Stimulated activated naive CD8-positive, alpha-beta T cell treated with anti-CD3 and anti-CD28 coated beads, Interleukin-15, Interleukin-2, amounts not matched to agents 100 ng/mL and 50 ng/mL, for 24 hours (primary cell): Measurements from ENCODE around the gene CACNA1I.

Source experiments
- H3K27ac Mint-ChIP-seq: one replicate; pipeline ENCODE4 v1.8.0; 2021; ENCODE audit warnings: mild to moderate bottlenecking, mixed read lengths
- H3K27me3 Mint-ChIP-seq: one replicate; pipeline ENCODE4 v1.8.0; 2021; ENCODE audit warnings: mixed read lengths
- H3K36me3 Mint-ChIP-seq: one replicate; pipeline ENCODE4 v1.8.0; 2021; ENCODE audit warnings: low read depth, mixed read lengths
- H3K4me1 Mint-ChIP-seq: one replicate; pipeline ENCODE4 v1.8.0; 2021; ENCODE audit warnings: low read depth, mixed read lengths
- H3K4me3 Mint-ChIP-seq: one replicate; pipeline ENCODE4 v1.8.0; 2021; ENCODE audit warnings: mild to moderate bottlenecking, mixed read lengths
- H3K9me3 Mint-ChIP-seq: one replicate; pipeline ENCODE4 v1.8.0; 2021; ENCODE audit warnings: mixed read lengths

The CACNA1I gene

GRCh38 chr22:39662686-39663052, 92.1 kb downstream of the CACNA1I start:
- Mint-ChIP-seq H3K9me3 (no peaks in the 10 kb centered on the region), H3K4me1 (peaks cover 27% of the 10 kb centered on the region), H3K27me3 (peaks cover 12% of the 10 kb centered on the region), H3K36me3 (no peaks in the 10 kb centered on the region), H3K27ac (no peak overlapping the region), H3K4me3 (peak overlapping the region; percentile 48)

GRCh38 chr22:39663751-39664150, 93.2 kb downstream of the CACNA1I start:
- no peaks in the 10 kb centered on the region for H3K9me3 Mint-ChIP-seq
- H3K4me3 Mint-ChIP-seq = no peak overlapping the region
- H3K36me3 Mint-ChIP-seq = no peaks in the 10 kb centered on the region
- peaks cover 12% of the 10 kb centered on the region for H3K27me3 Mint-ChIP-seq
- peaks cover 17% of the 10 kb centered on the region for H3K4me1 Mint-ChIP-seq
- H3K27ac Mint-ChIP-seq = no peak overlapping the region

- Mint-ChIP-seq H3K27me3 (peaks cover 12% of the 10 kb centered on the region), H3K4me1 (peaks cover 13% of the 10 kb centered on the region), H3K27ac (no peak overlapping the region), H3K4me3 (no peak overlapping the region), H3K9me3 (no peaks in the 10 kb centered on the region), H3K36me3 (no peaks in the 10 kb centered on the region)
These were observed 94.1 kb downstream of the CACNA1I start for GRCh38 chr22:39664485-39665200.

GRCh38 chr22:39665229-39665628, 94.7 kb downstream of the CACNA1I start:
- Mint-ChIP-seq H3K27me3 (peaks cover 12% of the 10 kb centered on the region), H3K36me3 (no peaks in the 10 kb centered on the region), H3K27ac (no peak overlapping the region), H3K9me3 (no peaks in the 10 kb centered on the region), H3K4me1 (peaks cover 13% of the 10 kb centered on the region), H3K4me3 (no peak overlapping the region)

- H3K4me3 Mint-ChIP-seq = no peak overlapping the region
- peaks cover 13% of the 10 kb centered on the region for H3K4me1 Mint-ChIP-seq
- H3K27ac Mint-ChIP-seq = no peak overlapping the region
- peaks cover 5% of the 10 kb centered on the region for H3K36me3 Mint-ChIP-seq
- H3K27me3 Mint-ChIP-seq = peaks cover 12% of the 10 kb centered on the region
- H3K9me3 Mint-ChIP-seq = no peaks in the 10 kb centered on the region
These were observed 95.3 kb downstream of the CACNA1I start for GRCh38 chr22:39665661-39666431.

- Mint-ChIP-seq H3K4me1 (peaks cover 13% of the 10 kb centered on the region), H3K36me3 (peaks cover 10% of the 10 kb centered on the region), H3K4me3 (no peak overlapping the region), H3K9me3 (peaks cover 3% of the 10 kb centered on the region), H3K27me3 (peaks cover 9% of the 10 kb centered on the region), H3K27ac (no peak overlapping the region)
These were observed 95.9 kb downstream of the CACNA1I start for GRCh38 chr22:39666495-39666894.

- Mint-ChIP-seq H3K9me3 (peaks cover 8% of the 10 kb centered on the region), H3K27ac (no peak overlapping the region), H3K4me1 (peaks cover 13% of the 10 kb centered on the region), H3K4me3 (no peak overlapping the region), H3K36me3 (peaks cover 14% of the 10 kb centered on the region), H3K27me3 (peaks cover 9% of the 10 kb centered on the region)
These were observed 96.4 kb downstream of the CACNA1I start for GRCh38 chr22:39666926-39667325.

GRCh38 chr22:39669432-39669831, 98.9 kb downstream of the CACNA1I start:
- no peak overlapping the region for H3K27ac Mint-ChIP-seq
- peaks cover 26% of the 10 kb centered on the region for H3K36me3 Mint-ChIP-seq
- H3K27me3 Mint-ChIP-seq = no peaks in the 10 kb centered on the region

GRCh38 chr22:39671936-39672335, 101.4 kb downstream of the CACNA1I start:
- no peak overlapping the region for H3K4me3 Mint-ChIP-seq

More at GRCh38 chr22:39669432-39669831, 98.9 kb downstream of the CACNA1I start:
- Mint-ChIP-seq H3K4me1 (no peaks in the 10 kb centered on the region), H3K9me3 (peaks cover 8% of the 10 kb centered on the region), H3K4me3 (no peak overlapping the region)

GRCh38 chr22:39674536-39674935, 104.0 kb downstream of the CACNA1I start:
- no peak overlapping the region for H3K27ac Mint-ChIP-seq
- no peaks in the 10 kb centered on the region for H3K4me1 Mint-ChIP-seq
- H3K36me3 Mint-ChIP-seq = peaks cover 26% of the 10 kb centered on the region

More at GRCh38 chr22:39671936-39672335, 101.4 kb downstream of the CACNA1I start:
- Mint-ChIP-seq H3K9me3 (peaks cover 8% of the 10 kb centered on the region), H3K4me1 (no peaks in the 10 kb centered on the region), H3K27ac (no peak overlapping the region), H3K36me3 (peaks cover 26% of the 10 kb centered on the region), H3K27me3 (no peaks in the 10 kb centered on the region)

GRCh38 chr22:39675947-39676346, 105.4 kb downstream of the CACNA1I start:
- H3K27me3 Mint-ChIP-seq = no peaks in the 10 kb centered on the region
- H3K4me3 Mint-ChIP-seq = no peak overlapping the region

More at GRCh38 chr22:39674536-39674935, 104.0 kb downstream of the CACNA1I start:
- Mint-ChIP-seq H3K9me3 (peaks cover 8% of the 10 kb centered on the region), H3K27me3 (no peaks in the 10 kb centered on the region), H3K4me3 (no peak overlapping the region)

GRCh38 chr22:39677967-39678366, 107.4 kb downstream of the CACNA1I start:
- H3K27me3 Mint-ChIP-seq = no peaks in the 10 kb centered on the region
- no peaks in the 10 kb centered on the region for H3K9me3 Mint-ChIP-seq
- H3K36me3 Mint-ChIP-seq = peaks cover 4% of the 10 kb centered on the region
- no peak overlapping the region for H3K27ac Mint-ChIP-seq
- H3K4me3 Mint-ChIP-seq = no peak overlapping the region
- H3K4me1 Mint-ChIP-seq = no peaks in the 10 kb centered on the region

More at GRCh38 chr22:39675947-39676346, 105.4 kb downstream of the CACNA1I start:
- H3K9me3 Mint-ChIP-seq = peaks cover 8% of the 10 kb centered on the region
- H3K27ac Mint-ChIP-seq = no peak overlapping the region
- peaks cover 21% of the 10 kb centered on the region for H3K36me3 Mint-ChIP-seq
- no peaks in the 10 kb centered on the region for H3K4me1 Mint-ChIP-seq

GRCh38 chr22:39678862-39679490, 108.4 kb downstream of the CACNA1I start:
- H3K27me3 Mint-ChIP-seq = peaks cover 2% of the 10 kb centered on the region
- H3K4me1 Mint-ChIP-seq = no peaks in the 10 kb centered on the region
- no peak overlapping the region for H3K4me3 Mint-ChIP-seq
- no peak overlapping the region for H3K27ac Mint-ChIP-seq
- H3K9me3 Mint-ChIP-seq = no peaks in the 10 kb centered on the region
- no peaks in the 10 kb centered on the region for H3K36me3 Mint-ChIP-seq

- Mint-ChIP-seq H3K4me1 (no peaks in the 10 kb centered on the region), H3K27ac (no peak overlapping the region), H3K9me3 (no peaks in the 10 kb centered on the region), H3K36me3 (no peaks in the 10 kb centered on the region), H3K27me3 (peaks cover 4% of the 10 kb centered on the region), H3K4me3 (no peak overlapping the region)
These were observed 109.1 kb downstream of the CACNA1I start for GRCh38 chr22:39679652-39680051.

GRCh38 chr22:39680486-39680885, 109.9 kb downstream of the CACNA1I start:
- Mint-ChIP-seq H3K36me3 (no peaks in the 10 kb centered on the region), H3K4me3 (no peak overlapping the region), H3K9me3 (no peaks in the 10 kb centered on the region), H3K4me1 (no peaks in the 10 kb centered on the region), H3K27me3 (peaks cover 7% of the 10 kb centered on the region), H3K27ac (no peak overlapping the region)
